Liver (tissue), 3 donors: ENCODE data around the gene NUP214.

Experiments
- EGR1 ChIP-seq, 2 donors: IDR thresholded peaks; 2 replicates each; pipeline ENCODE4 v1.6.1; 2016 to 2018; ENCODE audit warnings: antibody characterized with exemption in 2 of 2, low read depth in 2 of 2
- FOXA1 ChIP-seq: IDR thresholded peaks from 2 replicates; pipeline ENCODE4 v1.6.1; 2016; ENCODE audit warnings: antibody characterized with exemption
- JUND ChIP-seq, 2 donors: IDR thresholded peaks; 2 replicates each; pipeline ENCODE4 v1.6.1; 2016; ENCODE audit warnings: antibody characterized with exemption in 2 of 2
- NR2F2 ChIP-seq: IDR thresholded peaks from 2 replicates; pipeline ENCODE4 v1.6.1; 2016; ENCODE audit warnings: antibody characterized with exemption
- RAD21 ChIP-seq, 2 donors: IDR thresholded peaks; 2 replicates each; pipeline ENCODE4 v1.6.1; 2016; ENCODE audit warnings: antibody characterized with exemption in 2 of 2, mild to moderate bottlenecking in 2 of 2
- SP1 ChIP-seq: IDR thresholded peaks from 2 replicates; pipeline ENCODE4 v1.6.1; 2018; ENCODE audit warnings: antibody characterized with exemption, mild to moderate bottlenecking
- TAF1 ChIP-seq: conservative IDR thresholded peaks from 2 replicates; pipeline ENCODE4 v1.6.1; 2016; ENCODE audit warnings: antibody characterized with exemption, mild to moderate bottlenecking
- ZBTB33 ChIP-seq: IDR thresholded peaks from 2 replicates; pipeline ENCODE4 v1.6.1; 2016; ENCODE audit warnings: antibody characterized with exemption
- TF ChIP-seq, protein P1 (sequence below): fragments of 150-350 bp; IDR thresholded peaks from 2 replicates; pipeline ENCODE4 v1.5.1; 2017; ENCODE audit warnings: improper control_type of control experiment, low read depth, low read length; ENCODE audit not compliant: missing input control
- TF ChIP-seq, protein P2 (sequence below): IDR thresholded peaks from 2 replicates; pipeline ENCODE4 v1.6.1; 2016; ENCODE audit warnings: antibody characterized with exemption
- TF ChIP-seq, protein P3 (sequence below): IDR thresholded peaks from 2 replicates; pipeline ENCODE4 v1.6.1; 2016; ENCODE audit warnings: antibody characterized with exemption, mild to moderate bottlenecking
- donor health status: healthy.
- donor health status: healthy.

DNA sequence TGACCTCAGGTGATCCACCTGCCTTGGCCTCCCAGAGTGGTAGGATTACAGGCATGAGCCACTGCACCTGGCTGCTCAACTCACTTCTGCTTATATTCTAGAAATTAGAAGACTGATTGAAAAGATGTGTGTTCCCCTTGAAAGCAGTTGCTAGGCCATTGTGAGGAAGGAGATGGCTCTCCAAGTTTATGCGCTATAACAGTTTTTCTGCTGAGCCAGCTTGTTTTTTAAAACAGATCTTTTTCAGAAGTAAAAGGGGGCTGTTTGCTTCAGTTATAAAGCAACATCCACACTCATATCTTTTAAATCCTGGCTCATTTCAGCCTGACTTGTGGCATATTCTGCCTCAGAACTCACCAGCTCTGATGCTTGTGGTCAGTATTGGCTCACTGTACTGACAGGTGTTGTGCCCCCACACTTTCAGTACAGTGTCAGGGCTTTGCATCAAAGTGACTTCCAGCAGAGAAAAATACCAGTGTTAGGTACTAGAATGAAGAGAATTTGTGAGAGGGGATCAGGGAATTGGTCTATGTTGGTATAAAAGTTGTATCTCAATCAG, 49.4 kb downstream of the NUP214 start:
- TF ChIP-seq, protein P1, sequence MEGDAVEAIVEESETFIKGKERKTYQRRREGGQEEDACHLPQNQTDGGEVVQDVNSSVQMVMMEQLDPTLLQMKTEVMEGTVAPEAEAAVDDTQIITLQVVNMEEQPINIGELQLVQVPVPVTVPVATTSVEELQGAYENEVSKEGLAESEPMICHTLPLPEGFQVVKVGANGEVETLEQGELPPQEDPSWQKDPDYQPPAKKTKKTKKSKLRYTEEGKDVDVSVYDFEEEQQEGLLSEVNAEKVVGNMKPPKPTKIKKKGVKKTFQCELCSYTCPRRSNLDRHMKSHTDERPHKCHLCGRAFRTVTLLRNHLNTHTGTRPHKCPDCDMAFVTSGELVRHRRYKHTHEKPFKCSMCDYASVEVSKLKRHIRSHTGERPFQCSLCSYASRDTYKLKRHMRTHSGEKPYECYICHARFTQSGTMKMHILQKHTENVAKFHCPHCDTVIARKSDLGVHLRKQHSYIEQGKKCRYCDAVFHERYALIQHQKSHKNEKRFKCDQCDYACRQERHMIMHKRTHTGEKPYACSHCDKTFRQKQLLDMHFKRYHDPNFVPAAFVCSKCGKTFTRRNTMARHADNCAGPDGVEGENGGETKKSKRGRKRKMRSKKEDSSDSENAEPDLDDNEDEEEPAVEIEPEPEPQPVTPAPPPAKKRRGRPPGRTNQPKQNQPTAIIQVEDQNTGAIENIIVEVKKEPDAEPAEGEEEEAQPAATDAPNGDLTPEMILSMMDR: no peak
- TF ChIP-seq ZBTB33: no peak
- TF ChIP-seq TAF1: no peak
- TF ChIP-seq, protein P2, sequence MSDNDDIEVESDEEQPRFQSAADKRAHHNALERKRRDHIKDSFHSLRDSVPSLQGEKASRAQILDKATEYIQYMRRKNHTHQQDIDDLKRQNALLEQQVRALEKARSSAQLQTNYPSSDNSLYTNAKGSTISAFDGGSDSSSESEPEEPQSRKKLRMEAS: no peak
- no peak for TF ChIP-seq RAD21 (IDR thresholded peaks at IDR 0.05)
- no peak for TF ChIP-seq FOXA1
- TF ChIP-seq SP1: no peak
- no peak for TF ChIP-seq JUND (IDR thresholded peaks at IDR 0.05)
- no peak for TF ChIP-seq EGR1 (IDR thresholded peaks at IDR 0.05; ENCODE audit: low read depth in 2 of 2)
- no peak for TF ChIP-seq NR2F2
- TF ChIP-seq, protein P3, sequence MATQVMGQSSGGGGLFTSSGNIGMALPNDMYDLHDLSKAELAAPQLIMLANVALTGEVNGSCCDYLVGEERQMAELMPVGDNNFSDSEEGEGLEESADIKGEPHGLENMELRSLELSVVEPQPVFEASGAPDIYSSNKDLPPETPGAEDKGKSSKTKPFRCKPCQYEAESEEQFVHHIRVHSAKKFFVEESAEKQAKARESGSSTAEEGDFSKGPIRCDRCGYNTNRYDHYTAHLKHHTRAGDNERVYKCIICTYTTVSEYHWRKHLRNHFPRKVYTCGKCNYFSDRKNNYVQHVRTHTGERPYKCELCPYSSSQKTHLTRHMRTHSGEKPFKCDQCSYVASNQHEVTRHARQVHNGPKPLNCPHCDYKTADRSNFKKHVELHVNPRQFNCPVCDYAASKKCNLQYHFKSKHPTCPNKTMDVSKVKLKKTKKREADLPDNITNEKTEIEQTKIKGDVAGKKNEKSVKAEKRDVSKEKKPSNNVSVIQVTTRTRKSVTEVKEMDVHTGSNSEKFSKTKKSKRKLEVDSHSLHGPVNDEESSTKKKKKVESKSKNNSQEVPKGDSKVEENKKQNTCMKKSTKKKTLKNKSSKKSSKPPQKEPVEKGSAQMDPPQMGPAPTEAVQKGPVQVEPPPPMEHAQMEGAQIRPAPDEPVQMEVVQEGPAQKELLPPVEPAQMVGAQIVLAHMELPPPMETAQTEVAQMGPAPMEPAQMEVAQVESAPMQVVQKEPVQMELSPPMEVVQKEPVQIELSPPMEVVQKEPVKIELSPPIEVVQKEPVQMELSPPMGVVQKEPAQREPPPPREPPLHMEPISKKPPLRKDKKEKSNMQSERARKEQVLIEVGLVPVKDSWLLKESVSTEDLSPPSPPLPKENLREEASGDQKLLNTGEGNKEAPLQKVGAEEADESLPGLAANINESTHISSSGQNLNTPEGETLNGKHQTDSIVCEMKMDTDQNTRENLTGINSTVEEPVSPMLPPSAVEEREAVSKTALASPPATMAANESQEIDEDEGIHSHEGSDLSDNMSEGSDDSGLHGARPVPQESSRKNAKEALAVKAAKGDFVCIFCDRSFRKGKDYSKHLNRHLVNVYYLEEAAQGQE: no peak
